ENCODE measurements around the gene ANKRD44. TPM values are rescaled to one million over a fixed set of nuclear protein-coding genes. Genes with fewer than 3 reads are reported as not detected.

The ANKRD44 gene
- total RNA-seq, 4 donors from 2014 or later = 1.8 to 6.3 (median 3.0) TPM

- H3K27ac ChIP-seq = peak overlapping the region; percentile 63 to 79 (median 71)
- H3K36me3 ChIP-seq = no peaks in the 10 kb centered on the region
- DNase-seq (peak in 1 of 2 donors; percentile 16), ATAC-seq (peak in 1 of 2 donors; percentile 8)
- no peak overlapping the region for H3K4me3 ChIP-seq
- TF ChIP-seq, protein P1, sequence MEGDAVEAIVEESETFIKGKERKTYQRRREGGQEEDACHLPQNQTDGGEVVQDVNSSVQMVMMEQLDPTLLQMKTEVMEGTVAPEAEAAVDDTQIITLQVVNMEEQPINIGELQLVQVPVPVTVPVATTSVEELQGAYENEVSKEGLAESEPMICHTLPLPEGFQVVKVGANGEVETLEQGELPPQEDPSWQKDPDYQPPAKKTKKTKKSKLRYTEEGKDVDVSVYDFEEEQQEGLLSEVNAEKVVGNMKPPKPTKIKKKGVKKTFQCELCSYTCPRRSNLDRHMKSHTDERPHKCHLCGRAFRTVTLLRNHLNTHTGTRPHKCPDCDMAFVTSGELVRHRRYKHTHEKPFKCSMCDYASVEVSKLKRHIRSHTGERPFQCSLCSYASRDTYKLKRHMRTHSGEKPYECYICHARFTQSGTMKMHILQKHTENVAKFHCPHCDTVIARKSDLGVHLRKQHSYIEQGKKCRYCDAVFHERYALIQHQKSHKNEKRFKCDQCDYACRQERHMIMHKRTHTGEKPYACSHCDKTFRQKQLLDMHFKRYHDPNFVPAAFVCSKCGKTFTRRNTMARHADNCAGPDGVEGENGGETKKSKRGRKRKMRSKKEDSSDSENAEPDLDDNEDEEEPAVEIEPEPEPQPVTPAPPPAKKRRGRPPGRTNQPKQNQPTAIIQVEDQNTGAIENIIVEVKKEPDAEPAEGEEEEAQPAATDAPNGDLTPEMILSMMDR (IDR thresholded peaks at IDR 0.05 in 4 of 5, conservative IDR thresholded peaks at IDR 0.05 in 1 of 5) = no peak
- no peak for TF ChIP-seq POLR2A (IDR thresholded peaks at IDR 0.05)
- no peaks in the 10 kb centered on the region for H3K9me3 ChIP-seq
- H3K27me3 ChIP-seq = no peaks in the 10 kb centered on the region
- intact Hi-C loops (cut with DNase I; ENCODE audit: low total_unique reads) = loop anchor here (1.0 to 5.0 kb wide), 2 partner anchors 33 to 71 kb away; no protein-coding TSS in a partner anchor
- H3K4me1 ChIP-seq = peaks cover 35 to 37% of the 10 kb centered on the region in 2 donors
- in situ Hi-C loops (cut with MboI; ENCODE audit: low sequenced_read_pairs in 4 of 4) = loop anchor here in 2 of 4 donors (25.0 kb wide), 1 partner anchor 294 kb away; no protein-coding TSS in a partner anchor
These were observed 4.4 kb downstream of the ANKRD44 start for GRCh38 chr2:197306024-197306695.

DNA sequence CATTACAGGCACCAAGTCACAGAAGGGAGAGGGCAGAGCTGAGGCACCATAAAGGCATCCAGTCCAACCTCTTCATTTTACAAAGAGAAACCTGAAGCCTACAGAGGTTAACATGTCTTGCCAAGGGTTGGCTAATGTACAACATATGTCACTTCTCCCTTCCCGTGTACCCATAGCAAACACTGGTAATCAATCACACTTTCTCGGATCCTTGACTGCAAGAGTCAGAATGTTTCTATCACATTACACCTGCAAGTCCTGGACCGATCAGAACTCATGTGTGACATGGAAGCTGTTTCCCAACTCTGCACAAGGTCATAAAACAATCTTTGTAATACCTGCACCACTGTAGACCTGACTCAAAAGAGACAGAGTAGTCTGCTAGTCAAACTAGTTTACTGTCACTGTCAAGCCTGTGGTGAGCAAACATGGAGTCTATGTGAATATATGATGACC lies 6.0 kb downstream of the ANKRD44 start:
- peak; percentile 63 to 69 for ATAC-seq
- Histone ChIP-seq H3K4me1 (peaks cover 29 to 35% of the 10 kb centered on the region in 2 donors), H3K36me3 (no peaks in the 10 kb centered on the region), H3K27me3 (no peaks in the 10 kb centered on the region), H3K4me3 (no peak overlapping the region), H3K9me3 (no peaks in the 10 kb centered on the region), H3K27ac (peak overlapping the region in 3 of 4 donors; percentile 29 to 79 (median 41))
- DNase-seq = peak in 1 of 2 donors; percentile 11
- in situ Hi-C loops (cut with MboI; ENCODE audit: low sequenced_read_pairs in 4 of 4) (loop anchor here in 2 of 4 donors (25.0 kb wide), 1 partner anchor 292 kb away; no protein-coding TSS in a partner anchor), intact Hi-C loops (cut with DNase I; ENCODE audit: low total_unique reads) (loop anchor here (2.0 to 5.0 kb wide), 2 partner anchors 73 to 120 kb away; no protein-coding TSS in a partner anchor)
- TF ChIP-seq POLR2A (IDR thresholded peaks at IDR 0.05) = no peak
- TF ChIP-seq, protein P1 (IDR thresholded peaks at IDR 0.05 in 4 of 5, conservative IDR thresholded peaks at IDR 0.05 in 1 of 5) = no peak

GRCh38 chr2:197300139-197300538 lies 10.4 kb downstream of the ANKRD44 start:
- no peak overlapping the region for H3K4me3 ChIP-seq
- peaks cover 9 to 14% of the 10 kb centered on the region in 2 donors for H3K4me1 ChIP-seq
- TF ChIP-seq, protein P1 (IDR thresholded peaks at IDR 0.05 in 4 of 5, conservative IDR thresholded peaks at IDR 0.05 in 1 of 5) = no peak
- TF ChIP-seq POLR2A (IDR thresholded peaks at IDR 0.05) = no peak
- intact Hi-C loops (cut with DNase I; ENCODE audit: low total_unique reads) (no loop called here), in situ Hi-C loops (cut with MboI; ENCODE audit: low sequenced_read_pairs in 4 of 4) (loop anchor here in 2 of 4 donors (25.0 kb wide), 1 partner anchor 288 kb away; no protein-coding TSS in a partner anchor)
- ATAC-seq = no peak
- no peaks in the 10 kb centered on the region for H3K27me3 ChIP-seq
- H3K36me3 ChIP-seq = no peaks in the 10 kb centered on the region
- H3K27ac ChIP-seq = no peak overlapping the region
- no peak for DNase-seq
- H3K9me3 ChIP-seq = no peaks in the 10 kb centered on the region

DNA sequence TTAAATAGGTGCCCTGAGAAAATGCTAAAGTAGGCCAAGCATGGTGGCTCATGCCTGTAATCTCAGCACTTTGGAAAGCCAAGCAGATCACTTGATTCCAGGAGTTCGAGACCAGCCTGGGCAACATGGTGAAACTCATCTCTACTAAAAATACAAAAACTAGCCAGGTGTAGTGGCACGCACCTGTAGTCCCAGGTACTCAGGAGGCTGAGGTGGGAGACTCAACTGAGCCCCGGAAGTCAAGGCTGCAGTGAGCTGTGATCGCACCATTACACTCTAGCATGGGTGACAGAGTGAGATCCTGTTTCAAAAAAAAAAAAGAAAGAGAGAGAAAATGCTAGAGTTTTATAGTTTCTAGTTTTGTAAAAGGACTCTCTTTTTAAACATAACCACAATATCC lies 12.0 kb downstream of the ANKRD44 start:
- in situ Hi-C loops (cut with MboI; ENCODE audit: low sequenced_read_pairs in 4 of 4) (no loop called here), intact Hi-C loops (cut with DNase I; ENCODE audit: low total_unique reads) (no loop called here)
- DNase-seq = no peak
- TF ChIP-seq, protein P1 (IDR thresholded peaks at IDR 0.05 in 4 of 5, conservative IDR thresholded peaks at IDR 0.05 in 1 of 5) = no peak
- no peak for TF ChIP-seq POLR2A (IDR thresholded peaks at IDR 0.05)
- H3K4me3 ChIP-seq = no peak overlapping the region
- H3K27me3 ChIP-seq = no peaks in the 10 kb centered on the region
- no peak overlapping the region for H3K27ac ChIP-seq
- no peaks in the 10 kb centered on the region for H3K9me3 ChIP-seq
- no peak for ATAC-seq
- H3K4me1 ChIP-seq = peaks cover 1 to 6% of the 10 kb centered on the region in 2 donors
- H3K36me3 ChIP-seq = no peaks in the 10 kb centered on the region

All from gastrocnemius medialis (tissue), 4 donors.